ENCODE measurements around the gene CIC. TPM values are rescaled to one million over a fixed set of nuclear protein-coding genes. Genes with fewer than 3 reads are reported as not detected.

CIC gene
- total RNA-seq, 1 experiment from 2014 or later = 60.7 TPM

DNA sequence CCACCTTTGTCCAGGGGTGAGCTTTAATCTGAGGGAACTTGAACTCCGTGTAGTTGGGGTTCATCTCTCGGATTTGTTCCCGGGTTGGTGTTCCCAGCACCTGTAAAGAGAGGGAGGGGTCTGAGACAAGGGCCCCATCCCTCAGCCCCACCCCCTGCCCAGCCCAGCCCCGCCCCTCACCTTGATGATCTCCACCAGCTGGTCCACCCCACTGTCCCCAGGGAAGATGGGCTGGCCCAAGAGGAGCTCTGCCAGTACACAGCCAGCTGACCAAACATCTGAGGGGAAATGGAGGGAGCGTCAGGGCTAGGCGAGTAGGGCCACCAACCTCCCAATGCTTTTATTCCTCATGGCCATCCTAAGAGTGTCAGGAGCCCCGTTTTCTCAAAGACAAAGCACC lies 35.9 kb upstream of the CIC start:
- no peak overlapping the region for H3K4me2 ChIP-seq
- DNase-seq = no peak
- H3K9me2 ChIP-seq (ENCODE audit: insufficient read depth) = no peaks in the 10 kb centered on the region
- no TSS peak for BruUV-seq (replicated peaks)
- no peaks in the 10 kb centered on the region for H3K9me3 ChIP-seq (ENCODE audit: insufficient read depth, low read depth)
- ChIA-PET POLR2A (ENCODE audit: unreplicated experiment) (no interaction called here), CTCF (no interaction called here)
- H3K27me3 ChIP-seq (ENCODE audit: insufficient read depth, low read depth) = no peaks in the 10 kb centered on the region
- no peaks in the 10 kb centered on the region for H3K4me1 ChIP-seq (replicated peaks; ENCODE audit: insufficient read depth)
- no peak overlapping the region for H3K4me3 ChIP-seq
- no peak for TF ChIP-seq EZH2 (IDR thresholded peaks at IDR 0.05; ENCODE audit: low read depth)
- TF ChIP-seq, protein P1, sequence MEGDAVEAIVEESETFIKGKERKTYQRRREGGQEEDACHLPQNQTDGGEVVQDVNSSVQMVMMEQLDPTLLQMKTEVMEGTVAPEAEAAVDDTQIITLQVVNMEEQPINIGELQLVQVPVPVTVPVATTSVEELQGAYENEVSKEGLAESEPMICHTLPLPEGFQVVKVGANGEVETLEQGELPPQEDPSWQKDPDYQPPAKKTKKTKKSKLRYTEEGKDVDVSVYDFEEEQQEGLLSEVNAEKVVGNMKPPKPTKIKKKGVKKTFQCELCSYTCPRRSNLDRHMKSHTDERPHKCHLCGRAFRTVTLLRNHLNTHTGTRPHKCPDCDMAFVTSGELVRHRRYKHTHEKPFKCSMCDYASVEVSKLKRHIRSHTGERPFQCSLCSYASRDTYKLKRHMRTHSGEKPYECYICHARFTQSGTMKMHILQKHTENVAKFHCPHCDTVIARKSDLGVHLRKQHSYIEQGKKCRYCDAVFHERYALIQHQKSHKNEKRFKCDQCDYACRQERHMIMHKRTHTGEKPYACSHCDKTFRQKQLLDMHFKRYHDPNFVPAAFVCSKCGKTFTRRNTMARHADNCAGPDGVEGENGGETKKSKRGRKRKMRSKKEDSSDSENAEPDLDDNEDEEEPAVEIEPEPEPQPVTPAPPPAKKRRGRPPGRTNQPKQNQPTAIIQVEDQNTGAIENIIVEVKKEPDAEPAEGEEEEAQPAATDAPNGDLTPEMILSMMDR (conservative IDR thresholded peaks at IDR 0.05) = no peak
- H3F3A ChIP-seq (ENCODE audit: insufficient read depth, low read depth) = peaks cover 36% of the 10 kb centered on the region; the same call in 1 of the 2 replicates
- intact Hi-C loops (cut with micrococcal nuclease; ENCODE audit: unreplicated experiment) = no loop called here
- no peak overlapping the region for H3K27ac ChIP-seq
- H2AFZ ChIP-seq = no peak overlapping the region
- H4K20me1 ChIP-seq (ENCODE audit: insufficient read depth) = peaks cover 13% of the 10 kb centered on the region; the same call in 1 of the 2 replicates
- peaks cover 14% of the 10 kb centered on the region; the same call in 1 of the 2 replicates for H3K36me3 ChIP-seq (ENCODE audit: low read depth)
- no peaks in the 10 kb centered on the region for H3K79me2 ChIP-seq (ENCODE audit: low read depth)

DNA sequence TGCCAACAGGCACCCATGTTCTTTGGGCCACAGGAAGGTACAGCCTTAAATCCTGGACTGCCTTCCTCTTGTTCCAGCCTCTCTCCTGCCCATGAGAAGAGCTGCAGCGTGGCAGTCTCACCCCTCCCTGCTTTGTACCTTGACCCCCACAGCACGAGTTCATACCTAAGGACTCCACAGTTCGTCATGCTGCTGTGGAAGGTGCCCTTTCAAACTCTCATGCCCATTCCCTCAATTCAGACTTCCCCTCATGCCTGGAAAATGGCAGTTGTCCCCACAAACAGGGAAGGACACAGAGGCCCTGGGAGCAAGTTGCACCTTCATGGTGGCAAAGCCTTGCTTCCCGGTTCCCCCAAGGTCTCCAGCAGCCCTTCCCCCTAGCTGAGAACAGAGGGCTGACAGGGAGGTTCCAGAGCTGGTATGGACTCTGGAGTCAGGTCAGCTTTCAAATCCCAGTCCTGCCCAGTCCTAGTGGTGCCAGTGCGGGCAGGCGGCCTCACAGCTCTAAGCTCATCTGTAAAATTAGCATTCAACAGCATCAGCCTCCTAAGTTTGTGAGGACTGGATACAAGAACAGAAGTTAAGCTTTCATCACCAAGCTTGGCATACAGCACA lies 35.3 kb upstream of the CIC start:
- H2AFZ ChIP-seq = no peak overlapping the region
- DNase-seq = no peak

DNA sequence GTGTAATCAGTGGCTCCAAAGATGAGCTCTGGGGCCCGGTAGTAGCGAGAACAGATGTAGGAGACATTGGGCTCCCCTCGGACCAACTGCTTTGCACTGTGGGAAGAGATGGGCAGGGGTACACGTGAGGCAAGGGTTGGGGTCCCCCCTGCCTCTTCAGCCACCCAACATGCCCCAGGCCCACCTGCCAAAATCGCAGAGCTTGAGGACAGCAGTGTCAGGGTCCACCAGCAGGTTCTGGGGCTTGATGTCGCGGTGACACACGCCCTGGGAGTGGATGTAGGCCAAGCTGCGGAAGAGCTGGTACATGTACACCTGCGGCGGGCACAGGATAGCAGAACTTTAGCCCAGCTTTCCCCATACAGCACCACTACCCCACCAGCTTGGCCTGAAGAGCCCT lies 34.7 kb upstream of the CIC start:
- Histone ChIP-seq H3F3A (ENCODE audit: insufficient read depth, low read depth) (peaks cover 35% of the 10 kb centered on the region; the same call in 1 of the 2 replicates), H3K4me2 (no peak overlapping the region), H3K27ac (no peak overlapping the region), H3K4me1 (replicated peaks; ENCODE audit: insufficient read depth) (no peaks in the 10 kb centered on the region), H3K36me3 (ENCODE audit: low read depth) (peaks cover 12% of the 10 kb centered on the region; the same call in 1 of the 2 replicates), H3K9me2 (ENCODE audit: insufficient read depth) (no peaks in the 10 kb centered on the region), H3K4me3 (no peak overlapping the region), H3K27me3 (ENCODE audit: insufficient read depth, low read depth) (no peaks in the 10 kb centered on the region), H3K79me2 (ENCODE audit: low read depth) (peaks cover 5% of the 10 kb centered on the region), H4K20me1 (ENCODE audit: insufficient read depth) (peaks cover 10% of the 10 kb centered on the region; the same call in 1 of the 2 replicates), H2AFZ (no peak overlapping the region), H3K9me3 (ENCODE audit: insufficient read depth, low read depth) (no peaks in the 10 kb centered on the region)
- BruUV-seq (replicated peaks) = no TSS peak
- ChIA-PET POLR2A (ENCODE audit: unreplicated experiment) (no interaction called here), CTCF (no interaction called here)
- TF ChIP-seq EZH2 (IDR thresholded peaks at IDR 0.05; ENCODE audit: low read depth) = no peak
- TF ChIP-seq, protein P1 (conservative IDR thresholded peaks at IDR 0.05) = no peak
- intact Hi-C loops (cut with micrococcal nuclease; ENCODE audit: unreplicated experiment) = no loop called here
- DNase-seq = no peak

More for the DNA sequence above, 35.3 kb upstream of the CIC start:
- POLR2A ChIA-PET (ENCODE audit: unreplicated experiment) = no interaction called here
- no peaks in the 10 kb centered on the region for H3K9me3 ChIP-seq (ENCODE audit: insufficient read depth, low read depth)
- no TSS peak for BruUV-seq (replicated peaks)
- no peaks in the 10 kb centered on the region for H3K27me3 ChIP-seq (ENCODE audit: insufficient read depth, low read depth)
- no peaks in the 10 kb centered on the region for H3K9me2 ChIP-seq (ENCODE audit: insufficient read depth)
- H3K27ac ChIP-seq = no peak overlapping the region
- no peak overlapping the region for H3K4me2 ChIP-seq
- peaks cover 13% of the 10 kb centered on the region; the same call in 1 of the 2 replicates for H4K20me1 ChIP-seq (ENCODE audit: insufficient read depth)
- no peaks in the 10 kb centered on the region for H3K4me1 ChIP-seq (replicated peaks; ENCODE audit: insufficient read depth)
- peaks cover 14% of the 10 kb centered on the region; the same call in 1 of the 2 replicates for H3K36me3 ChIP-seq (ENCODE audit: low read depth)
- no peak for TF ChIP-seq EZH2 (IDR thresholded peaks at IDR 0.05; ENCODE audit: low read depth)
- TF ChIP-seq, protein P1 (conservative IDR thresholded peaks at IDR 0.05) = no peak
- peaks cover 36% of the 10 kb centered on the region; the same call in 1 of the 2 replicates for H3F3A ChIP-seq (ENCODE audit: insufficient read depth, low read depth)
- no peak overlapping the region for H3K4me3 ChIP-seq
- intact Hi-C loops (cut with micrococcal nuclease; ENCODE audit: unreplicated experiment) = no loop called here
- H3K79me2 ChIP-seq (ENCODE audit: low read depth) = no peaks in the 10 kb centered on the region
- CTCF ChIA-PET = no interaction called here
